Esophagus squamous epithelium (tissue), 4 donors: ENCODE data around the gene FRMD4A.

Experiments used
- CTCF ChIP-seq, 6 experiments: fragments of 450-650 bp in 4 of 6; fragments of 200-600 bp in 2 of 6; sonication (generic) in 2 of 6; IDR thresholded peaks; one replicate each; pipeline ENCODE4 v1.5.1; 2016 to 2019; ENCODE audit warnings: antibody characterized with exemption in 6 of 6, mild to moderate bottlenecking in 4 of 6, moderate library complexity in 4 of 6
- POLR2A ChIP-seq, 4 donors: fragments of 450-650 bp; IDR thresholded peaks; one replicate each; pipeline ENCODE4 v1.6.1; 2017; ENCODE audit warnings: antibody characterized with exemption in 4 of 4, mild to moderate bottlenecking in 4 of 4, moderate library complexity in 3 of 4

DNA sequence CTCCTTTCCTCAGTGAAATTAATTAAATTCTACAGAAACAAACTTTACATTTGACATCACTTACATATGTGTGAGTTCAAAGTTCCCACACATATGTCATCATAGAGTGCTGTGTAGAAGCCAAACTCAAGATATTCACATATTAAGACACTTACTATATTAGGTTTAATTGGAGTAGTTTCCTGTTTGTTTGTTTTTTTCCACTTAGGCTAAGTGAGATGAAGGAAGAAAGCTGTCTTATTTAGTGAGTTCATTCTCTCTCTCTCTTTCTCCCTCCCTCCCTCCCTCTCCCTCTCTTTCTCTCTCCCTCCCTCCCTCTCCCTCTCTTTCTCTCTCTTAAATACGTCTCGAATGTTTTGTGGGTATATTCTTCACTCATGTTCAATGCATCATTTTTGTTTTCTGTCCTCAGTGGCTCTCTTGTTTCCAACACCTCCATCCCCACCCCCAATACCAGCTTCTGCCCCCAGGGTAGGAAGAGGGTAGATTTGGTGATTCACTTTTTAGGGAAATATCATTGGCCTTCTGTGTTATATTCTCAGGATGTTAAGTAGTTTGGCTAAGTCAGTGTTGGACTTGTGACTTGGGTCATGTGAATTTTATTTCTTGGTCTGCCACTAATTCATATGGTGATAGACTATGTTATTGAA lies 262.0 kb downstream of the FRMD4A start:
- TF ChIP-seq CTCF (IDR thresholded peaks at IDR 0.05) (no peak), POLR2A (IDR thresholded peaks at IDR 0.05) (no peak)
